GM23248 (cell line): ENCODE results near the gene GCGR. TPM values are rescaled to one million over a fixed set of nuclear protein-coding genes. Genes with fewer than 3 reads are reported as not detected.

Experiments
- DNase-seq: peaks from one replicate; pipeline ENCODE4 v3.0.0-alpha.2; 2015
- H2AFZ ChIP-seq: fragments of 200-600 bp; sonication (generic); 2 replicates; pipeline ENCODE4 v1.6.1; 2016; ENCODE audit warnings: antibody characterized with exemption
- H3F3A ChIP-seq: fragments of 200-600 bp; sonication (generic); 2 replicates; pipeline ENCODE4 v1.6.1; 2016; ENCODE audit warnings: mild to moderate bottlenecking, antibody characterized with exemption, mixed run types; ENCODE audit not compliant: insufficient read depth
- H3K27ac ChIP-seq: fragments of 200-600 bp; sonication (generic); 2 replicates; pipeline ENCODE4 v1.5.1; 2016; ENCODE audit warnings: mild to moderate bottlenecking
- H3K27me3 ChIP-seq: fragments of 200-600 bp; sonication (generic); replicated peaks from 2 replicates; pipeline ENCODE4 v1.6.1; 2016; ENCODE audit warnings: mild to moderate bottlenecking; ENCODE audit not compliant: insufficient read depth
- H3K36me3 ChIP-seq: fragments of 200-600 bp; sonication (generic); 2 replicates; pipeline ENCODE4 v1.6.1; 2016; ENCODE audit warnings: low read depth, mild to moderate bottlenecking
- H3K4me1 ChIP-seq: fragments of 200-600 bp; sonication (generic); 2 replicates; pipeline ENCODE4 v1.6.1; 2016; ENCODE audit warnings: mild to moderate bottlenecking; ENCODE audit not compliant: insufficient read depth
- H3K4me2 ChIP-seq: fragments of 200-600 bp; sonication (generic); one replicate; pipeline ENCODE4 v1.6.1; 2016; ENCODE audit warnings: mild to moderate bottlenecking; ENCODE audit not compliant: unreplicated experiment
- H3K4me3 ChIP-seq: fragments of 200-600 bp; sonication (generic); 2 replicates; pipeline ENCODE4 v1.5.1; 2016; ENCODE audit warnings: mild to moderate bottlenecking
- H3K79me2 ChIP-seq: fragments of 200-600 bp; sonication (generic); 2 replicates; pipeline ENCODE4 v1.6.1; 2016; ENCODE audit warnings: mild to moderate bottlenecking; ENCODE audit not compliant: insufficient read depth
- H3K9ac ChIP-seq: fragments of 200-600 bp; sonication (generic); 2 replicates; pipeline ENCODE4 v1.6.1; 2016; ENCODE audit warnings: mild to moderate bottlenecking
- H3K9me2 ChIP-seq: fragments of 200-600 bp; sonication (generic); 2 replicates; pipeline ENCODE4 v1.6.1; 2016; ENCODE audit warnings: mixed run types, mild to moderate bottlenecking, moderate library complexity; ENCODE audit not compliant: insufficient read depth
- H3K9me3 ChIP-seq: fragments of 200-600 bp; sonication (generic); one replicate; pipeline ENCODE4 v1.6.1; 2017; ENCODE audit warnings: low read depth
- H4K20me1 ChIP-seq: fragments of 200-600 bp; sonication (generic); 2 replicates; pipeline ENCODE4 v1.6.0; 2016; ENCODE audit not compliant: insufficient read depth
- EZH2 ChIP-seq: fragments of 200-600 bp; sonication (generic); IDR thresholded peaks from 2 replicates; pipeline ENCODE4 v1.6.1; 2018; ENCODE audit warnings: antibody characterized with exemption, mild to moderate bottlenecking; ENCODE audit not compliant: insufficient read depth, poor library complexity, severe bottlenecking
- EZH2phosphoT487 ChIP-seq: fragments of 200-600 bp; sonication (generic); IDR thresholded peaks from 2 replicates; pipeline ENCODE4 v1.6.1; 2018; ENCODE audit warnings: antibody characterized with exemption, moderate library complexity, mild to moderate bottlenecking, low read depth; ENCODE audit not compliant: insufficient read depth
- WGBS, 2 experiments: methylation state at CpG; one replicate each; pipeline ENCODE4 v1.1.6; 2015 to 2017; ENCODE audit warnings: low lambda C conversion rate in 2 of 2, low coverage in 1 of 2; ENCODE audit errors: missing lambda C conversion rate in 2 of 2; 5-methylcytosine and 5-hydroxymethylcytosine counted together
- in situ Hi-C: fragments of 300-500 bp; cut with MboI; formaldehyde crosslinking; loops from 2 replicates; pipeline ENCODE4 v1.15.0; 2020
- polyA plus RNA-seq: library from polyadenylated mRNA; unstranded; fragments of >200 nt; fragmentation: Nextera tagmentation; extraction: Ambion mirVana; gene quantifications from 2 replicates; pipeline ENCODE4 v1.2.1, GENCODE V29; 2016
- total RNA-seq: library from RNA; depleted of rRNA; stranded (reverse); fragments of >200 nt; shearing (Covaris generic); gene quantifications from 2 replicates; pipeline ENCODE4 v1.2.3, GENCODE V29; 2014

Gene GCGR
- total and polyA plus RNA-seq, 2 experiments from 2014 or later, result not detected

DNA sequence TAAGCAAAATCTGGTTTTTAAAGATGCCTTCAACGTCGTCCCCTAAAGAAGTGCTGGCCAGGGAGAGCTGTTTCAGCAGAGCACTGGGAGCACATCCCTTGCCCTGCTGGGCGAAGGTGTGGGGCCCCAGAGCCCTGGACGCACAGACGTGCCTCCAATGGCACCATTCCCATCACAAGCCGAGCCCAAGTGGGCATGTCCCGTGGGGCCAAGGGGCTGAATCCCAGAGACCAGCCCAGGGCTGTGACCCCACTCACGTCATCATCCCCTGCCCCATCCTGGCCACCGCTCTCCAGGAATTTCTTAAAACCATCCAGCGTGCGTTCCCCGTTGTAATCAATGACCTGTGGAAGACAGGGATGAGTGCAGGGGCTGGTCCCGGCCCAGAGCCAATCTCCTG, 40.9 kb downstream of the GCGR start:
- Histone ChIP-seq H3K79me2 (peaks cover 32% of the 10 kb centered on the region), H3K27ac (no peak overlapping the region), H3K27me3 (no peaks in the 10 kb centered on the region), H3K9me2 (no peaks in the 10 kb centered on the region), H3K4me2 (no peak overlapping the region), H2AFZ (no peak overlapping the region), H4K20me1 (no peaks in the 10 kb centered on the region), H3K36me3 (peaks cover 26% of the 10 kb centered on the region; the same call in 1 of the 2 replicates), H3K4me1 (no peaks in the 10 kb centered on the region), H3K4me3 (no peak overlapping the region), H3K9ac (no peak overlapping the region), H3K9me3 (no peaks in the 10 kb centered on the region), H3F3A (peaks cover 50% of the 10 kb centered on the region)
- TF ChIP-seq EZH2phosphoT487, result no peak
- 89 to 90% methylated on average over 12 to 13 of the region's 13 CpGs for WGBS, 2 experiments
- in situ Hi-C loops, result no loop called here
- no peak for DNase-seq

DNA sequence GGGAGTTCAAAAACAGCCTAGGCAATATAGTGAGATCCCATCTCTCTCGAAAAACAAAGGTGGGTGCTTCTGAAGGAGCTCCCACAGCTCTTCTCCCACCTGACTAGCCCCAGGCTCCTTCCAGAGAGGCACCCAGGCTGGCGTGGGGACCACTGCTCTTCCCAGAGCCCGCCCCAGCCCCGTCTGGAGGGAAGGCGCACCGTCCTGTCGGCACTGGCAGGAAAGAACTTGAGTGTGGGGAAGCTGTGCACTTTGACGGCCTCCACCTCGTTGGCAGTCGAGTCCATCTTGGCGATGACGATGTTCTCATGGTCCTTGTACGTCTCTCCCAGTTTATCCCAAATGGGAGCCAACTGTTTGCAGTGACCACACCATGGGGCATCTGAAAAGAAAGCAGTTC, 41.4 kb downstream of the GCGR start:
- no peaks in the 10 kb centered on the region for H3K9me3 ChIP-seq
- no peak overlapping the region for H3K4me3 ChIP-seq
- peaks cover 37% of the 10 kb centered on the region for H3K79me2 ChIP-seq
- H3K9ac ChIP-seq, result no peak overlapping the region
- H3K9me2 ChIP-seq, result no peaks in the 10 kb centered on the region
- DNase-seq, result no peak
- in situ Hi-C loops, result no loop called here
- H4K20me1 ChIP-seq, result no peaks in the 10 kb centered on the region
- no peak overlapping the region for H3K27ac ChIP-seq
- peaks cover 26% of the 10 kb centered on the region; the same call in 1 of the 2 replicates for H3K36me3 ChIP-seq
- 91 to 96% methylated on average over 13 of the region's 13 CpGs for WGBS, 2 experiments
- no peak overlapping the region for H3K4me2 ChIP-seq
- no peak for TF ChIP-seq EZH2
- no peak for TF ChIP-seq EZH2phosphoT487
- no peaks in the 10 kb centered on the region for H3K4me1 ChIP-seq
- no peaks in the 10 kb centered on the region for H3K27me3 ChIP-seq
- no peak overlapping the region for H2AFZ ChIP-seq
- H3F3A ChIP-seq, result peaks cover 50% of the 10 kb centered on the region

DNA sequence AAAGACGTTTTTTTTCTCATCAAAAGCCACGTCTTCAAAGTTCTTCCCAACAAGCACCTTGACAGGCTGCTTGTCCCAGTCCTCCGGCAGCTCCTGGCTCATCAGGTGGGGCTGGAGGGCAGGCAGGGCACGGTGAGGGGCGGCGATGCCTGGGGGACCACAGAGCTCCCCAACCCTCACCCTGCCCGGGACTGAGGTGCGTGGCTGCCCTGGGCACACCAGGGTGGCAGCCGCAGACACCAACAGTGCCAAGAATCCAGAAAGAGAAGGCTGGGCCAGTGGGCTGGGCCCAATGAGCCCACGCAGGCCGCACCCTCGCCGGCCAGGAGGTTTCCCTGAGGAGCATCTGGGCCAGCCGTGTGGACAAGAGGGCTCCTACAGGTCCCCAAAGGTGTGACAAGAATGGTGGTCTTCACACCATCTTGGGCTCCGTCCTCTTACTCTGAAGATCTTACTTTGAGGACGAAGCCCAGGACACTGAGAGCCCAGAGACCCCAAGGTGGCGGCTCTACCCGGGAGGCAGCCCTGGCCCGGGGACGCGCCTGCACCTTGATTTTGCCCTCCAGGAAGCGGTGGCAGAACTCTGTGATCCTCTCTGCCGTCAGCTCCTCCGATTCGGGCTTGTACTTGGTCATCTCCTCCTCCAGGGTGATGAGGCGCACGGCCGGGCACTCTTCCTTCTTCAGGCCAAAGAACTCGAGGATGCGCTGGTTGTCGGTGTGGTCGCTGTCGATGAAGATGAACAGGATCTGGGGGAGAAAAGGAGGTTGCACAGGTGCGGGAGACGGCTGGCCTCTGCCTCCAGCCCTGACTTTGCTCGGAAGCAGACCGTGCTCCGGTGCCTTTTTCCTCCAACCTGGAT, 42.2 kb downstream of the GCGR start:
- no peak for DNase-seq
- no peaks in the 10 kb centered on the region for H3K27me3 ChIP-seq
- no peak overlapping the region for H3K27ac ChIP-seq
- H4K20me1 ChIP-seq, result no peaks in the 10 kb centered on the region
- no peaks in the 10 kb centered on the region for H3K9me2 ChIP-seq
- no peak overlapping the region for H2AFZ ChIP-seq
- H3K9ac ChIP-seq, result no peak overlapping the region
- peaks cover 50% of the 10 kb centered on the region for H3F3A ChIP-seq
- no peaks in the 10 kb centered on the region for H3K9me3 ChIP-seq
- 94 to 95% methylated on average over 38 of the region's 38 CpGs for WGBS, 2 experiments
- peaks cover 26% of the 10 kb centered on the region; the same call in 1 of the 2 replicates for H3K36me3 ChIP-seq
- in situ Hi-C loops, result no loop called here
- H3K79me2 ChIP-seq, result peaks cover 45% of the 10 kb centered on the region
- H3K4me3 ChIP-seq, result no peak overlapping the region
- no peak overlapping the region for H3K4me2 ChIP-seq
- TF ChIP-seq EZH2phosphoT487 (no peak), EZH2 (no peak)
- H3K4me1 ChIP-seq, result no peaks in the 10 kb centered on the region

DNA sequence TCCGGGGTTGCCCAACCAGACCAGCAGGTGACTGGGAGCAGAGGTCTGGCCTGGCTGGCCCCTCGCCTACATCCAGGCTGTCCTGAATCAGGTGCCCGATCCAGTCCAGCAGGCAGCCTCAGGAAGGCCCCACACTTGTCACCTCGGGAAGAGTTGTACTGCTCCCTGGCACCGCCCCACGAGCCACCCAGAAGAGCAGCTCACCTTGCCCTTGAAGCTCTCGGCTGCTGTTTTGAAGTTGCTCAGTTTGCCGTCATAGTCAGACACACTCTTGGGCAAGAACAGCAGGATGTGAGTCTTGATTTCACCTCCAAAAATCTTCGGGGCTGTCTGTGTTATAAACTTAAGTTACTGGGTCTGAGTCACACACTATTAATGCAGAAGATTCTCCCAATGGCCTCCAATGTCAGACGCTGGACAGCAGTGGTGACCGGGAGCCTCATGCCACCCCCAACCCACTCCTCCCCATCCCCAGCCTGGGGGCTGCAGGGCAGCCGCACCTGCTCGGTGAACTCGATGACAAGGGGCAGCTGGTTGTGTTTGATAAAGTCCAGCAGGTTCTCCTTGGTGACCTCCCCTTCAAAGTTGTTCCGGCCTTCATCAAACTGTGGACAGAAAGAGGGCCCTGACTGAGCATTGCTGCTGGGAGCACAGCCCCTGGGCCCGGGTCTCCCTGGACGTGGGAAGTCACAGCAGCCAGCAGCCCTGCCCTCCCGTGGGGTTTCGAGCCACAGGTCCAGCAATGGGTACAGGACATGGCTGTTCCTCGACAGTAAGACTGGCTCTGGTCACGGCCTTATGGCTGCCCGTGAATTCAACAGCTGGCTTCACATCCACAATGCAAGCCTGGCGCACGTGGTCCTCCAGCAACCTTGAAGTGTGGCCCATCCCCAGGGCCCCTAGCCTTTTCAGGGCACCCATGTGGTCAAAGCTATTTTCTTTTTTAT, 43.1 kb downstream of the GCGR start:
- TF ChIP-seq EZH2phosphoT487 (no peak), EZH2 (no peak)
- no peaks in the 10 kb centered on the region for H4K20me1 ChIP-seq
- no peaks in the 10 kb centered on the region for H3K9me3 ChIP-seq
- H3F3A ChIP-seq, result peaks cover 47% of the 10 kb centered on the region
- H3K9me2 ChIP-seq, result no peaks in the 10 kb centered on the region
- no peaks in the 10 kb centered on the region for H3K4me1 ChIP-seq
- H3K4me3 ChIP-seq, result no peak overlapping the region
- 85 to 90% methylated on average over 24 of the region's 24 CpGs for WGBS, 2 experiments
- no peak overlapping the region for H3K4me2 ChIP-seq
- in situ Hi-C loops, result no loop called here
- H3K27ac ChIP-seq, result no peak overlapping the region
- H3K9ac ChIP-seq, result no peak overlapping the region
- no peak for DNase-seq
- no peak overlapping the region for H2AFZ ChIP-seq
- peaks cover 32% of the 10 kb centered on the region; the same call in 1 of the 2 replicates for H3K36me3 ChIP-seq
- no peaks in the 10 kb centered on the region for H3K27me3 ChIP-seq
- peaks cover 54% of the 10 kb centered on the region for H3K79me2 ChIP-seq
